ENCODE measurements around the gene CHRNA4.
A peak's percentile ranks its signal among the peaks of the same experiment; 100 is the strongest.

CHRNA4 gene

DNA sequence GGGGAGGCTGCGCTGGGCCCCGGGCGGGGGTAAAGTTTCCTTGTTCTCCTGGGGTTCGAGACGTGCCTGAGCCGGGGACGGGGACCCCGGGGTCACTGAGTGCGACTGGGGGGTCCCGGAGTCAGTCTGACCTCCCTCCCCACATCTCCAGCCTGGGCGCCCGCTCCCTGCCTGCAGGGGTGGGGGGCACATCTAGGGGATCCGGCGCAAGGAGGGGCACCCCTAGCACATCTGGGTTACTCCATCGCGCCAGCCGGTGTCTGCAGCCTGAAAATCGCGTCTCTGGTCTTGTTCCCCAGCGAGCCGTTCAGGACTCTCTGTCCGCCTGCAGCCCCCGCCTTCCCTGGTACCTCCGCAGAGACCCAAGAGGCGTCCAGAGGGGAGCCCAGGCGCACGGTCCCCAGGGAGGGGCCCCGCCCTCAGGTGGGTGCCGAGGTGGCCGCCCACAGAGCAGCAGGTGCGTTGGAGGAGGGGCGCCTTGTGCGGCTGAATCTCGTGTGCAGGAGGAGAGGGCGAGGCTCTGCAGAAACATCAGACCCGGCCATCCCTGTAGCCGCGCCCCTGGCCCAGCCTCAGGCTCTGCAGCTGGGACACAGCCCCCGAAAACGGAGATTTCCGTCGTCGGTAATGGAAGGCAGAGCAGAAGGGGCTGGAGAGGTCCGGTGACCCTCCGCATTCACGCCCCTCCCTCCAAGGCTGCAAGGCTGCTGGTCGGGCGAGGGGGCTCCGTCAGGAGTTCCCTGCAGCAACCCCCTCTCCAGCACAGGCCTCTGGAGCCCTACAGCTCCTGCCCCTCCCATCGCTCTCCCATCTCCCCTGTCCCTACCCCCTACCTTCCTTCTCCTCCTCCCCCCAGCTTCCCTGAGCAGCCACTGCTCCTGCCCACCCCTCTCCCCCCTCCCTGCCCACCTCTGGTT, 628 bp upstream of the CHRNA4 start:
- H3K4me3 ChIP-seq (ENCODE audit: low read depth, low read length), result no peak overlapping the region
- no peak for DNase-seq (ENCODE audit: low read depth)
- TF ChIP-seq, protein P1, sequence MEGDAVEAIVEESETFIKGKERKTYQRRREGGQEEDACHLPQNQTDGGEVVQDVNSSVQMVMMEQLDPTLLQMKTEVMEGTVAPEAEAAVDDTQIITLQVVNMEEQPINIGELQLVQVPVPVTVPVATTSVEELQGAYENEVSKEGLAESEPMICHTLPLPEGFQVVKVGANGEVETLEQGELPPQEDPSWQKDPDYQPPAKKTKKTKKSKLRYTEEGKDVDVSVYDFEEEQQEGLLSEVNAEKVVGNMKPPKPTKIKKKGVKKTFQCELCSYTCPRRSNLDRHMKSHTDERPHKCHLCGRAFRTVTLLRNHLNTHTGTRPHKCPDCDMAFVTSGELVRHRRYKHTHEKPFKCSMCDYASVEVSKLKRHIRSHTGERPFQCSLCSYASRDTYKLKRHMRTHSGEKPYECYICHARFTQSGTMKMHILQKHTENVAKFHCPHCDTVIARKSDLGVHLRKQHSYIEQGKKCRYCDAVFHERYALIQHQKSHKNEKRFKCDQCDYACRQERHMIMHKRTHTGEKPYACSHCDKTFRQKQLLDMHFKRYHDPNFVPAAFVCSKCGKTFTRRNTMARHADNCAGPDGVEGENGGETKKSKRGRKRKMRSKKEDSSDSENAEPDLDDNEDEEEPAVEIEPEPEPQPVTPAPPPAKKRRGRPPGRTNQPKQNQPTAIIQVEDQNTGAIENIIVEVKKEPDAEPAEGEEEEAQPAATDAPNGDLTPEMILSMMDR (IDR thresholded peaks at IDR 0.05; ENCODE audit: control insufficient read depth, extremely low read depth, insufficient read depth), result no peak

DNA sequence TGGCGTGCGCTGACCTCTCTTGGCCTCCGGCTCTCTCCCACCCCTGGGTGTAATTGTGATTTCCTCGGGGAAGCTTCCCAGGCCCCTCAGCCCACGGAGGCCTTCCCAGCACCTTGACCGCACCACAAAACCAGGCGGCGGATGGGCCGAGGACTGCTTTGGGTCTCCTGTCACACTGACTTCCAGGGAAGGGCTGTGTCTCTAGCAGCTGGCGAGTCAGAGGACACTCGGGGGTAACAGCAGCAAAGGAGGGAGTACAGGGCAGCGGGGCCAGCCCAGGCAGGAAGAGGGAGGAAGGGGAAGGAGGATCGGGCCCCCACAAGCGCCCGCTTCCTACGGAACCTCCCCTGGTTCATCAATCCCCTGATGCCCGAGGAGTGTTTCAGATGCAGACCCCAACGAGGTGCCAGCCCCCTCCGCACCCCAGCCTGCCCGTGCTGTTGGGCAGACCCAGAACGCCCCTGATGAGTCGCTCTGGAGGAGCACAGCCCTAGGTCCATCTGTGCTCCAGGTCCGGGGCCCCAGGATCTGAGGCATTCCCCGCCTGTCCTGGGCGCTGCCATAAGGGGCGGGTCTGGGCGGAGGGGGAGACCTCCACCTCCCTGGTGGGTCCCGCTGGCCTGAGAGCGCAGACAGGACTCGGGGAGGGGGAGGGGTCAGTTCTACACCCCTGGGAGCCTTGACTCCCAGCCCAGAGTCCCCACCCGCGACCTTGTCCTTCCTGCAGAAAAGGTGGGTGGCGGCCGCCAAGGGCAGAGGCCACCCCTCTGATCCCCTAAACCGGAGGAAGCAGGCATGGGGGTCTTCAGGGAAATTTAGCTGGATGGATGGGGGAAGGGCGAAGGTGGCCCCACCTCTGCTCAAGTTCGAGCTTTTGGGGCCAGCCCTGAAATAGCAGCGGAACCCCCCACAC, 956 bp downstream of the CHRNA4 start:
- H3K4me3 ChIP-seq (ENCODE audit: low read depth, low read length), result no peak overlapping the region
- DNase-seq (ENCODE audit: low read depth), result no peak
- TF ChIP-seq, protein P1 (IDR thresholded peaks at IDR 0.05; ENCODE audit: control insufficient read depth, extremely low read depth, insufficient read depth), result no peak

DNA sequence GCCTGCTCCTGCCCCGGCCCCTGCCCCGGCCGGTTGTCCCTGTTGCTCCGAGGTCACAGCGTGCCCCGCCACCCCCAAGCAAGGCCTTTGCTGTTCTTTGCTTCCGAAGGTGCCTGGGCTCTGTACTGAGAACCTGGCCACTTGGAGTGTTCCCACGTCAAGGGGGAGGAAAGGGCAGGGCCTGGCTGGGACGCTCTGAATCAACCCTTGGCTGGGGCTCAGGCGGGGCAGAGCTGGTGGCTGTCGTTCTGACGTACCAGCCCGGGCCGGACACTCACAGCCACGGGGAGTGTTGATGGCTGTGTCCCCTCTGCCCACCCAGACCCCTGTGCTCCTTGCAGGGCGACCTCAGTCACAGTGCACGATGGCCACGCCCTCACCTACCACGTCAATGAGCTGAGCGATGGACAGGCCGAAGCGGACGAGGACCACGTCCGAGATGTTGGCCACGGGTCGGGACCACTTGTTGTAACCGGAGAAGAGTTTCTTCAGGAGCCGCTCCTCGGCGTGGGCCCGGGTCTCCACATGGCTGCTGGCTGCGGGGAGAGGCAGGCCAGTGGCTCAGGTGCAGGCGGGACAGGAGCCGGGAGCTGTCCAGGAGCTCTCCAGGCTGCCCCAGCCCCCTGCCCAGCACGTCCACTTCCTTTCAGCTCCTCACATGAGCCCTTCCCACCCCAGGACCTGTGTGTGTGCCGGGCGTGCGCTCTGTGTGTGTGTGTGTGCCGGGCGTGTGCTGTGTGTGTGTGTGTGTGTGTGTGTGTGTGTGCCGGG, 1.8 kb downstream of the CHRNA4 start:
- no peak for DNase-seq (ENCODE audit: low read depth)
- no peak overlapping the region for H3K4me3 ChIP-seq (ENCODE audit: low read depth, low read length)
- TF ChIP-seq, protein P1 (IDR thresholded peaks at IDR 0.05; ENCODE audit: control insufficient read depth, extremely low read depth, insufficient read depth), result no peak

DNA sequence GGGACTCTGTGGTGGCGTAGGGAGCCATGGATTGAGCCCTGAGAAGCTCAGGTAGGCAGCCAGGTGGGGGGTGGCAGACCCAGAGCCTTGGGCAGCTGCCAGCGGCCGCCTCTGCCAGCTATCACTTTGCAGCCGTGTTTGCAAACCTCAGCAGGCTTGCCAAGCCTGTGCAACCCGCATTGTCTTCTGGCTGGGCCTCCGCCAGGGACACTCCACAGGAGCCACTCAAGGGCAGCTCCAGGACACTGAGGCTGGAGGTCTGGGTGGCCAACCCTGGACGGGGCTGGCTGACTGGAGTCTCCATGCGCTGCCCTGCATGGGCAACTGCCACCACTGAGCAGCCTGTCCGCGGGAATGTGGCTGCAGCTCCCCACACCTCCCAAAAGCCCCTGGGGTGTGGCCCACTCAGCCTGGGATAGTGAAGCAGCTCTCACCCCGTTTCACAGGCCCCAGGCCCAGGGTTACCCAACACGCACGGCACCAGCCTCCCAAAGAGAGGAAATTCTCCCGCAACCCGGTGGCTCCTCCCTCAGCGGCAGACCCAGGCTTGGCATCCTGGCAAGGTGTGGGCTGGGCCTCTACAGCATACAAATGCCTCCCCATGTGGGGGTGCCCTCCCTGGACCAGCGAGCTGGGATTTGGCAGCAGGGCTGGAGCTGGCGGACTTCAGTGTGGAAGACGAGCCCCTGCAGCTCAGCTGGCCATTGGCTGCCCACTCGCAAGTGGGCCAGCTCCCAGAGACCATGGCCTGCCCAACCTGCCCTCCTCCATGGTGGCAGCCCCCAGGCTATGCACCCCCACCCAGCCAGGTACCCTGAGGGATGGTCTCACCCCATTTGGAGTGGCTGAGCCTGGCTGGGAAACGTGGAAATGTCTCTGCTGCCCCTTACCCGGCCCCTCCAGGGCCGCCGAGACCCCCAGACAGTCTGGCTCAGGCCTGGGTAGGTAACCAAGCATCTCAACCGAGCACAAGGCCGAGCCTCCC, 2.9 kb downstream of the CHRNA4 start:
- peak; percentile 28 for DNase-seq (ENCODE audit: low read depth)

DNA sequence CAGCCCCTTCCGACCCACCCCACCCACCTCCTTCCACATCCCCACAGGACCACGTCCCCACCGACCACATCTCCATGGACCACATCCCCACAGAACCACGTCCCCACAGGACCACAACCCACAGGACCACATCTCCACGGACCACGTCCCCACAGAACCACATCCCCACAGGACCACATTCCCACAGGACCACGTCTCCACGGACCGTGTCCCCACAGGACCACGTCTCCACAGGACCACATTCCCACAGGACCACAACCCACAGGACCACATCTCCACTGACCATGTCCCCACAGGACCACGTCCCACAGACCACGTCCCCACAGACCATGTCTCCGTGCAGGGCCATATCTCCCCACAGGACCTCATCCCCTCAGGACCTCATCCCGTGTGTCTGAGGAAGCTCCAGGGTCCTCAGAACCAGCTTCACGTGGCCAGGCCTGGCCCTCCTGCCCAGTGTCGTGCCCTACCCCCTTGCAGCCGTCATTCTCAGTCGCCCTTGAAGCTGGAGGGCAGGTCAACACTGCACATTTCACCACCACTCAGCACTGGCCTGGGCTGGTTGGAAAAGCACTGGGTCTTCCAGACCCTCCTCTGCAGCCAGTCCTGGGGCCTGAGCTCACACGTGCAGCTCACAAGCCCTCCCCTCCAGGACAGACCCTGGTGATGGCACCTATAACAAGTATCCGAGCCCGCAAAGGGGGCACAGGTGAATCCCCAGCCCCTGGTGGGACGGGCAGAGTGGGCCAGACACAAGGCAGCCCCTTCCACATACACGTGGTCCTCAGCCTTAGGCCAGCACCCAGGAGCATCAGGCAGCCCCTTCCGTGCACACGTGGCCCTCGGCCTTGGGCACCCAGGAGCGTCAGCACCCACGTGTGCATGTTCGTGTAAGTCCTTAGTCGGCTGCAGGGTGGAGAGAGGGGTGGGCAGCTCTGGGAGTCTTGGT, 3.9 kb downstream of the CHRNA4 start:
- TF ChIP-seq, protein P1 (IDR thresholded peaks at IDR 0.05; ENCODE audit: control insufficient read depth, extremely low read depth, insufficient read depth), result no peak
- no peak overlapping the region for H3K4me3 ChIP-seq (ENCODE audit: low read depth, low read length)
- no peak for DNase-seq (ENCODE audit: low read depth)

More for the DNA sequence above, 2.9 kb downstream of the CHRNA4 start:
- TF ChIP-seq, protein P1 (IDR thresholded peaks at IDR 0.05; ENCODE audit: control insufficient read depth, extremely low read depth, insufficient read depth), result no peak
- H3K4me3 ChIP-seq (ENCODE audit: low read depth, low read length), result no peak overlapping the region

Data from LNCaP clone FGC (cell line).